ENCODE measurements around the gene PYCR2. TPM values are rescaled to one million over a fixed set of nuclear protein-coding genes. Genes with fewer than 3 reads are reported as not detected.

The PYCR2 gene
- total RNA-seq, 1 experiment from 2014 or later = 173 TPM

- peak within 1 kb of the TSS; percentile 82 for H3K27ac Mint-ChIP-seq (ENCODE audit: low read depth, unreplicated experiment)
- H3K36me3 Mint-ChIP-seq (ENCODE audit: insufficient read depth, unreplicated experiment) = peaks cover under 1% of the 10 kb centered on the region
- H3K27me3 Mint-ChIP-seq (ENCODE audit: insufficient read depth, unreplicated experiment) = no peaks in the 10 kb centered on the region
- CTCF ChIA-PET = interaction anchor here (0.6 to 6.7 kb wide), 44 partner anchors 11 to 536 kb away, joined by 3 to 43 read pairs (median 4); partner anchors contain the start of genes EPHX1, LEFTY2, PYCR2 and SRP9
- no TSS peak for BruUV-seq (replicated peaks)
- peak; percentile 92 for DNase-seq (ENCODE audit: unreplicated experiment)
- intact Hi-C loops (cut with micrococcal nuclease) = loop anchor here (1.0 to 2.0 kb wide), 4 partner anchors 43 to 105 kb away; partner anchors contain the start of genes EPHX1, PYCR2 and SRP9
- no peaks in the 10 kb centered on the region for H3K9me3 Mint-ChIP-seq (ENCODE audit: unreplicated experiment)
- peak; percentile 25 for TF ChIP-seq CTCF (IDR thresholded peaks at IDR 0.05; ENCODE audit: unreplicated experiment)
- peaks cover 51% of the 10 kb centered on the region for H3K4me1 Mint-ChIP-seq (ENCODE audit: insufficient read depth, unreplicated experiment)
- POLR2A ChIA-PET = interaction anchor here (0.6 to 8.6 kb wide), 54 partner anchors 9 to 1886 kb away, joined by 3 to 263 read pairs (median 4); partner anchors contain the start of genes EPHX1, H3-3A, LBR and LEFTY2
- H3K4me3 Mint-ChIP-seq (ENCODE audit: unreplicated experiment) = peak within 1 kb of the TSS; percentile 91
Measured at GRCh38 chr1:225881959-225882693, 41.9 kb downstream of the PYCR2 start, which contains the start of gene TMEM63A. TSS of gene TMEM63A (minus strand) at chr1:225882380. CDS start at chr1:225877580, 4,800 bp downstream.

- ChIA-PET CTCF (interaction anchor here (0.6 to 6.7 kb wide), 27 partner anchors 10 to 531 kb away, joined by 3 to 43 read pairs (median 5); partner anchors contain the start of genes EPHX1, PYCR2 and SRP9), POLR2A (interaction anchor here (0.6 to 8.6 kb wide), 32 partner anchors 10 to 454 kb away, joined by 3 to 263 read pairs (median 5); partner anchors contain the start of genes EPHX1, LBR, LEFTY2 and PYCR2)
- intact Hi-C loops (cut with micrococcal nuclease) = no loop called here
- peak; percentile 65 for DNase-seq (ENCODE audit: unreplicated experiment)
- BruUV-seq (replicated peaks) = no TSS peak
- Mint-ChIP-seq H3K27me3 (ENCODE audit: insufficient read depth, unreplicated experiment) (no peaks in the 10 kb centered on the region), H3K4me1 (ENCODE audit: insufficient read depth, unreplicated experiment) (peaks cover 52% of the 10 kb centered on the region), H3K36me3 (ENCODE audit: insufficient read depth, unreplicated experiment) (peaks cover 8% of the 10 kb centered on the region), H3K9me3 (ENCODE audit: unreplicated experiment) (no peaks in the 10 kb centered on the region), H3K4me3 (ENCODE audit: unreplicated experiment) (peak overlapping the region; percentile 91), H3K27ac (ENCODE audit: low read depth, unreplicated experiment) (peak overlapping the region; percentile 82)
- TF ChIP-seq CTCF (IDR thresholded peaks at IDR 0.05; ENCODE audit: unreplicated experiment) = no peak
Measured at GRCh38 chr1:225881081-225881958, 42.7 kb downstream of the PYCR2 start.

GRCh38 chr1:225880636-225881035 lies 43.4 kb downstream of the PYCR2 start:
- DNase-seq (ENCODE audit: unreplicated experiment) = no peak
- no peaks in the 10 kb centered on the region for H3K9me3 Mint-ChIP-seq (ENCODE audit: unreplicated experiment)
- H3K27ac Mint-ChIP-seq (ENCODE audit: low read depth, unreplicated experiment) = peak overlapping the region; percentile 82
- peaks cover 14% of the 10 kb centered on the region for H3K36me3 Mint-ChIP-seq (ENCODE audit: insufficient read depth, unreplicated experiment)
- ChIA-PET POLR2A (interaction anchor here (0.5 to 8.6 kb wide), 13 partner anchors 10 to 315 kb away, joined by 3 to 263 read pairs (median 5); partner anchors contain the start of genes EPHX1, LEFTY2, PYCR2 and SRP9), CTCF (interaction anchor here (0.7 to 6.7 kb wide), 18 partner anchors 9 to 498 kb away, joined by 3 to 43 read pairs (median 6); partner anchors contain the start of genes EPHX1, PYCR2 and SRP9)
- H3K27me3 Mint-ChIP-seq (ENCODE audit: insufficient read depth, unreplicated experiment) = no peaks in the 10 kb centered on the region
- peak overlapping the region; percentile 91 for H3K4me3 Mint-ChIP-seq (ENCODE audit: unreplicated experiment)
- TSS peak; percentile 36 for BruUV-seq (replicated peaks)
- peaks cover 59% of the 10 kb centered on the region for H3K4me1 Mint-ChIP-seq (ENCODE audit: insufficient read depth, unreplicated experiment)
- TF ChIP-seq CTCF (IDR thresholded peaks at IDR 0.05; ENCODE audit: unreplicated experiment) = no peak
- intact Hi-C loops (cut with micrococcal nuclease) = no loop called here

Data from MCF 10A (cell line).